Regular cardiac myocyte (primary cell): ENCODE results near the gene TSLP. TPM values are rescaled to one million over a fixed set of nuclear protein-coding genes. Genes with fewer than 3 reads are reported as not detected.

Experiments
- total RNA-seq: library from RNA; depleted of rRNA; stranded (reverse); fragments of >200 nt; gene quantifications from 2 replicates; pipeline ENCODE4 v1.2.3, GENCODE V29; 2014

The TSLP gene
- 13.5 and 13.6 TPM in 2 replicates for total RNA-seq

GRCh38 chr5:111071413-111071812 lies at the start of gene TSLP:
Gene TSLP, plus strand, starts transcription at chr5:111071713. Its CDS starts 178 bp downstream, at chr5:111071891.

DNA sequence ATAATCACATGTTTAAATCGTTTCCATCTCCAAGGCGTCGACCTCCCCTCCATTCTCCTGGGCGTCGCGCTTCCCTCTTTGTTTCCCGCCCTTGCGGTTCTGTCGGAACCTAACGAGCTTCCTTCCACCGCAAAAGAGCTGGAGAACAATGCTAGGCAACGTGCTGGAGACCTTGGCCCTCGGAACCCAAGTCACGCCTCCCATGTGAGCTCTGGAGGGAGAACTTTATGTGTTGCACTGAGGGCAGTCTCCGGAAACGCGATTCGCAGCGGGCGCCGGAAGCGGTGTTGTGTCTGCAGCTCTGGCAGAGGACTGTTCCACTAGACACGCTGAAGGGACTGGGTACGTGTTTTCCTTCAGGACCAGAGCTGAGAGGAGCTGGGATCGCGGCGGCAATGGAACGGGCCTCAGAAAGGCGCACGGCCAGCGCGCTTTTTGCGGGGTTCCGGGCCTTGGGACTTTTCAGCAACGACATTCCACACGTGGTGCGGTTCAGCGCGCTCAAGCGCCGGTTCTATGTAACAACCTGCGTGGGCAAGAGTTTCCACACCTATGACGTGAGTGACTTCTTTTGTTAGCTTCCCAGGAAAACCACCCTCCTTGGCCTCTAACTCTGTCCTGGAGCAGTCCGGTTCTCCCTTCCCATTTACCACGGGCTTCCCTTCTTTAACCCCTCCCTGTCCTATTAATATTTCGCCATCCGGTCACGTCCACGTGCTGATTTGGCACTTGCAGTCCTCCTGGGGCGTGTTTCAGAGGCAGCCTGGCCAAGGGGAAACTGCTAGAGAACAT lies 20.7 kb downstream of the TSLP start, which contains the start of gene WDR36:
TSS of gene WDR36 (plus strand) at position 287 of the 792 bp plus-strand sequence. CDS start at position 396, 109 bp downstream.

Other genes starting within 250 kb of the TSLP start
- 98.0 and 102 TPM in 2 replicates for gene WDR36, start 20.6 kb downstream of the TSLP start, total RNA-seq
- gene CAMK4, start 152.7 kb downstream of the TSLP start, total RNA-seq = 5.1 and 5.8 TPM in 2 replicates